ENCODE measurements around the gene C14orf93. TPM values are rescaled to one million over a fixed set of nuclear protein-coding genes. Genes with fewer than 3 reads are reported as not detected.

C14orf93 gene
- total RNA-seq, 1 donor = 15.9 TPM

DNA sequence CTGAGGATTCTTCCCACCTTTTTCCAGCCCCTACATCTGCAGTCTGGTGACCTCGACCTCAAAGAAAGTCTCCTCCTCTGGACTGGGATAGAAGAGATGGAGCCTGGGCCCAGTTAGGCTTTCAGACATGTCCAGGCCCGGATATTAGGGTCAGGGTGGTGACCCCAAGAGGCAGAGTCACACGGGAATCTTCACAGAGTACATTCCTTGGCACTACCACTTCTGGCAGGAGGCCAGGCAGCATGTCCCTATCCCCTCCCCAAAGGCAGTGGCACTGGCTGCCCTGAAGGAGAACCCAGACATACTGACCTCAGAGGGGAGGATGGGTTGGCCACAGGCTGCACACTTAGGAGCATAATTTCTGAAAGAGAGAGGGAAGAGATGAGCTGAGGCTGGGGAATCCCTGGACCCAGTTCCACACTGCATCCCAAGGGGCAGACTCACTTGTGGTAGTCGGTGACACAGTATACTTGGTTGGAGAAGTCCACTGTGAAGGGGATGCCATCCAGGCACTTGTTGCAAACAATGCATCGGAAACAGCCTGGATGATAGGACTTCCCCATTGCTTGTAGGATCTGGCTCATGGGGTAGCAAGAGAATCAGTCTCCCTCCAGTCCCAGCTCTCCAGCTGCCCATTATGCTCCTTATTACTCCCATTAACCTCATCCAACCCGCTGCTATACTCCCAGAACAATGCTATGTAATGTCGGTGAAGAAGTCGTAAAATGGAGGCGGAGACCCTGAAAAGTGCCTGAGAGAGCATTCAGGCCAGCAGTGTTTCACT, 35.2 kb downstream of the C14orf93 start:
- Histone ChIP-seq H3K79me2 (ENCODE audit: insufficient read depth, low read length) (peaks cover 29% of the 10 kb centered on the region), H3K9me3 (ENCODE audit: low read depth, low read length) (no peaks in the 10 kb centered on the region), H3K4me3 (ENCODE audit: insufficient read depth, low read length) (no peak overlapping the region), H3K4me1 (ENCODE audit: insufficient read depth, low read length) (peaks cover 46% of the 10 kb centered on the region), H3K27ac (ENCODE audit: low read depth, low read length) (peak overlapping the region; percentile 9), H3K27me3 (ENCODE audit: insufficient read depth, low read length) (no peaks in the 10 kb centered on the region), H2AFZ (ENCODE audit: low read length) (no peak overlapping the region), H4K20me1 (ENCODE audit: insufficient read depth, low read length) (peaks cover 22% of the 10 kb centered on the region), H3K36me3 (ENCODE audit: insufficient read depth, low read length) (peaks cover 60% of the 10 kb centered on the region), H3K4me2 (ENCODE audit: insufficient read depth, low read length) (no peak overlapping the region)
- no peak for DNase-seq (ENCODE audit: insufficient read length, low spot score, missing footprints)
- TF ChIP-seq, protein P1, sequence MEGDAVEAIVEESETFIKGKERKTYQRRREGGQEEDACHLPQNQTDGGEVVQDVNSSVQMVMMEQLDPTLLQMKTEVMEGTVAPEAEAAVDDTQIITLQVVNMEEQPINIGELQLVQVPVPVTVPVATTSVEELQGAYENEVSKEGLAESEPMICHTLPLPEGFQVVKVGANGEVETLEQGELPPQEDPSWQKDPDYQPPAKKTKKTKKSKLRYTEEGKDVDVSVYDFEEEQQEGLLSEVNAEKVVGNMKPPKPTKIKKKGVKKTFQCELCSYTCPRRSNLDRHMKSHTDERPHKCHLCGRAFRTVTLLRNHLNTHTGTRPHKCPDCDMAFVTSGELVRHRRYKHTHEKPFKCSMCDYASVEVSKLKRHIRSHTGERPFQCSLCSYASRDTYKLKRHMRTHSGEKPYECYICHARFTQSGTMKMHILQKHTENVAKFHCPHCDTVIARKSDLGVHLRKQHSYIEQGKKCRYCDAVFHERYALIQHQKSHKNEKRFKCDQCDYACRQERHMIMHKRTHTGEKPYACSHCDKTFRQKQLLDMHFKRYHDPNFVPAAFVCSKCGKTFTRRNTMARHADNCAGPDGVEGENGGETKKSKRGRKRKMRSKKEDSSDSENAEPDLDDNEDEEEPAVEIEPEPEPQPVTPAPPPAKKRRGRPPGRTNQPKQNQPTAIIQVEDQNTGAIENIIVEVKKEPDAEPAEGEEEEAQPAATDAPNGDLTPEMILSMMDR (IDR thresholded peaks at IDR 0.05; ENCODE audit: extremely low read depth, low read depth, low read length) = no peak

DNA sequence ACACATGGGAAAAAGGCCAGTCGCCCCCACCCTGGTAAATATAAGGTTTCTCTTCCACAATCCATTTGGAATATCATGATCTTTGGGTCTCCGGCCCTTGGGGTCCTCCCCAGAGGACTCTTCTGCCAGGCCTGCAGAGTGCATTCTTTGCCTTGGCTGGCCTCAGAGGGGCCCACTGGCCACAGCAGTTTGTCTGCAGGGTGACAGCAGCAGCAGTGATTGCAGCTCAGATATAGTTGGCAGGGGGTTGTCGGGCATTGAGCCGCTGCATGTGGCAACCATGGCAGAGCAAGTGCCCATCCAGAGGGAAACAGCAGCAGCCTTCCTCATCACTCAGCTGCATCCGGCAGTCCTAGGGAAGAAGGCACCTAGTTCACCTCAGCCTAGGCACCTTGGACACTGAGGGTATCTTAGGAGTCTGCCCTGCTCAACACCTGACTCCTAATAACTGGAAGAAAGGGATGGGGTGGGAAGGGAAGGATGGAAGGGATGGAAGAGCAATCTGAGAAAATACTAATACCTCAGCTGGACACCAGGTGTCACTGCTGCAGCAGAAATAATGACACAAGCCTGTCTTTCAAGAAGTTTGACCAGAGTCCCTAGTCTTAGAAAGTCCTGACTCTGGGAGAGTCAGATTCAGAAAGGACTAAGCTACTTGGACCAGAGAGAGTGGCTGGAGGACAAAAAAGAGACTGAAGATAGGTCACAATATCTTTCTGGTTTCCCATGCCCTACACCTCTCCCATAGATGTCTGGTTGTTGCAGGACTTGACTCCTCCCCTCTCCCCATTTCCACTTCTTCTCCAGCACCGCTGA, 36.5 kb downstream of the C14orf93 start:
- Histone ChIP-seq H3K4me1 (ENCODE audit: insufficient read depth, low read length) (peaks cover 33% of the 10 kb centered on the region), H4K20me1 (ENCODE audit: insufficient read depth, low read length) (peaks cover 19% of the 10 kb centered on the region), H3K4me2 (ENCODE audit: insufficient read depth, low read length) (no peak overlapping the region), H3K36me3 (ENCODE audit: insufficient read depth, low read length) (peaks cover 61% of the 10 kb centered on the region), H3K27me3 (ENCODE audit: insufficient read depth, low read length) (no peaks in the 10 kb centered on the region), H3K4me3 (ENCODE audit: insufficient read depth, low read length) (no peak overlapping the region), H3K9me3 (ENCODE audit: low read depth, low read length) (no peaks in the 10 kb centered on the region), H2AFZ (ENCODE audit: low read length) (no peak overlapping the region), H3K79me2 (ENCODE audit: insufficient read depth, low read length) (peaks cover 21% of the 10 kb centered on the region), H3K27ac (ENCODE audit: low read depth, low read length) (no peak overlapping the region)
- TF ChIP-seq, protein P1 (IDR thresholded peaks at IDR 0.05; ENCODE audit: extremely low read depth, low read depth, low read length) = peak; percentile 67
- DNase-seq (ENCODE audit: insufficient read length, low spot score, missing footprints) = peak; percentile 90

GRCh38 chr14:22972313-22972930, 37.5 kb downstream of the C14orf93 start:
- no peak for DNase-seq (ENCODE audit: insufficient read length, low spot score, missing footprints)
- Histone ChIP-seq H3K4me3 (ENCODE audit: insufficient read depth, low read length) (no peak overlapping the region), H3K4me2 (ENCODE audit: insufficient read depth, low read length) (no peak overlapping the region), H4K20me1 (ENCODE audit: insufficient read depth, low read length) (peaks cover 19% of the 10 kb centered on the region), H2AFZ (ENCODE audit: low read length) (no peak overlapping the region), H3K79me2 (ENCODE audit: insufficient read depth, low read length) (peaks cover 19% of the 10 kb centered on the region), H3K27ac (ENCODE audit: low read depth, low read length) (no peak overlapping the region), H3K4me1 (ENCODE audit: insufficient read depth, low read length) (peaks cover 23% of the 10 kb centered on the region), H3K9me3 (ENCODE audit: low read depth, low read length) (no peaks in the 10 kb centered on the region), H3K36me3 (ENCODE audit: insufficient read depth, low read length) (peaks cover 61% of the 10 kb centered on the region), H3K27me3 (ENCODE audit: insufficient read depth, low read length) (no peaks in the 10 kb centered on the region)
- TF ChIP-seq, protein P1 (IDR thresholded peaks at IDR 0.05; ENCODE audit: extremely low read depth, low read depth, low read length) = no peak

Measured in osteoblast (primary cell).